ENCODE measurements around the gene ZNRF2. TPM values are rescaled to one million over a fixed set of nuclear protein-coding genes. Genes with fewer than 3 reads are reported as not detected.
"Not testable (repeated sequence)": the region's sequence is repeated elsewhere in the genome, so short reads cannot be mapped to it uniquely, and the experiment has no call there.

ZNRF2 gene
- total RNA-seq, 1 donor from 2014 or later = 9.3 TPM

DNA sequence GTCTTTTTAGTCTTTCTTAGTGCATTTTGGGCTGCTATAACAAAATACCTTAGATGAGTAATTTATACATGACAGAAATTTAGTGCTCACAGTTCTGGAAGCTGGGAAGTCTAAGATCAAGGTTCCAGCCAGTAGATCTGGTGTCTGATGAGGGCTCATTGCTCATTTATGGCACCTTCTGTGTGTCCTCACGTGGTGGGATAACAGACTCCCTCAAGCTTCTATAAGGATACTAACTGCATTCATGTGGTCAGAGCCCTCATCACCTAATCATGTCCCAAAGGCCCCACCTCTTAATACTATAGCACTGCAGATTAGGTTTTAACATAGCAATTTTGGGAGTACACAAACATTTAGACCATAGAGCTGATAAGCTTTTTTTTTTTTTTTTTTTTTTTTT lies 80.4 kb downstream of the ZNRF2 start:
- Mint-ChIP-seq H3K27ac (no peak overlapping the region), H3K9me3 (no peaks in the 10 kb centered on the region), H3K4me1 (ENCODE audit: low read depth) (peaks cover 7% of the 10 kb centered on the region), H3K4me3 (no peak overlapping the region), H3K27me3 (ENCODE audit: insufficient read depth) (peaks cover 1% of the 10 kb centered on the region), H3K36me3 (ENCODE audit: low read depth) (no peaks in the 10 kb centered on the region)
- intact Hi-C loops (cut with micrococcal nuclease) = no loop called here
- DNase-seq (ENCODE audit: low spot score) = no peak

DNA sequence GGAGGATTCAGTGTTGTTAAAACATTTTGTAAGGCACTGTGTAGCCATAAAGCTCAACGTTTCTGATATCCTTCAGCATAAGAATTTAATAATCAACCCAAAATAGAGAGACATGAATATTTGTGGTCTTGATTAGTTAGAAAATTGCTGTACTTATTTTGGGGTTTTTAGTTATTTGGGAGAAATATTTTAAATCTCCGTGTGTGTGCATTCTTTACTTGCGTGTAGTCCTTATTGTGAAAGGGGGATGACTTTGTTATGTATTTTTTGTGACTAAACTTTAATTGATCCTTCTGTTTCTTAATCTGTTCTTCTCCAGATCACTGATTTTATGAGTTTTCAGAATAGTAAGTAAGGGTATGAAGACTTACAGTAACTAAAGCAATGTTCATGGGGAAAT lies 81.2 kb downstream of the ZNRF2 start:
- no peaks in the 10 kb centered on the region for H3K36me3 Mint-ChIP-seq (ENCODE audit: low read depth)
- no peak for DNase-seq (ENCODE audit: low spot score)
- no peaks in the 10 kb centered on the region for H3K9me3 Mint-ChIP-seq
- no peak overlapping the region for H3K27ac Mint-ChIP-seq
- intact Hi-C loops (cut with micrococcal nuclease) = no loop called here
- no peak overlapping the region for H3K4me3 Mint-ChIP-seq
- peaks cover 1% of the 10 kb centered on the region for H3K27me3 Mint-ChIP-seq (ENCODE audit: insufficient read depth)
- peaks cover 7% of the 10 kb centered on the region for H3K4me1 Mint-ChIP-seq (ENCODE audit: low read depth)

DNA sequence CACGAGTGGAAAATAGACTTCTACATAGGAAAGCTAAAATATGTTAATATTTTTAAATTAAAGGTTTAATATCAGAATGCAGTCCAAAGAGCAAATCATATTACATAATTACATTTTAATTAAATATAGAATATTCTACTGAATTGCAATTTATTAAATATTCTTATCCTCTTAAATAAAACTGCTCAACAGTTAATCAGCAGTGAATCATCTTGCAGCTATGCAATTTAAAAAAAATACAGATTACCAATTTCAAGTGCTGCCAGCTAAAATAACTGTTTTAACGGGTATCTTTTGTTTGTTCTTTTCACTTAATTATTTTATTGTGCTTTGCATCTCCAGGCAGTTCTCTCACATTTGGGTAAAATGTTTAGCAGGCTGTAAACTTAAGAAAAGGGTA lies 82.2 kb downstream of the ZNRF2 start:
- peaks cover 7% of the 10 kb centered on the region for H3K4me1 Mint-ChIP-seq (ENCODE audit: low read depth)
- H3K27ac Mint-ChIP-seq = no peak overlapping the region
- no peaks in the 10 kb centered on the region for H3K27me3 Mint-ChIP-seq (ENCODE audit: insufficient read depth)
- no peaks in the 10 kb centered on the region for H3K36me3 Mint-ChIP-seq (ENCODE audit: low read depth)
- intact Hi-C loops (cut with micrococcal nuclease) = no loop called here
- no peak overlapping the region for H3K4me3 Mint-ChIP-seq
- H3K9me3 Mint-ChIP-seq = no peaks in the 10 kb centered on the region
- DNase-seq (ENCODE audit: low spot score) = no peak

DNA sequence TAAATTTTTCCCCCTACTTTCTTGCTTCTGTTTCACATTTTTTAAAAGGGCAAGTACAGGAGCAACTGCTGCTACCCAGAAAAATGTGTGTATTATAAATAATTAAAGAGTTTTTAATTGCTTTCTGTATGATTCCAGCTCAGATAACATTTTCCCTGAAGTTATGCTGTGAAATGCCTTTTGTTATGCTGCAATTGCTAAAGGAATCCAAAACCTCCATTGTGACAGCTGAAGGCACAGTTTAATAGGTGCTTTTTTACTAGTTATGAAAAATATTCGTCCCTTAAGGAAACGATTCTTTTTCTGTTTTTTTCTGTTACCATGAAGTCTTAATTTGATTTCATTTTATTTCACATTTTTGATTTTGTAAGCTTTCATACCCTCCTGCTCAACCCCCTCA lies 83.2 kb downstream of the ZNRF2 start:
- Mint-ChIP-seq H3K36me3 (ENCODE audit: low read depth) (no peaks in the 10 kb centered on the region), H3K9me3 (no peaks in the 10 kb centered on the region), H3K27ac (no peak overlapping the region), H3K27me3 (ENCODE audit: insufficient read depth) (no peaks in the 10 kb centered on the region), H3K4me1 (ENCODE audit: low read depth) (peaks cover 7% of the 10 kb centered on the region), H3K4me3 (no peak overlapping the region)
- intact Hi-C loops (cut with micrococcal nuclease) = no loop called here
- no peak for DNase-seq (ENCODE audit: low spot score)

DNA sequence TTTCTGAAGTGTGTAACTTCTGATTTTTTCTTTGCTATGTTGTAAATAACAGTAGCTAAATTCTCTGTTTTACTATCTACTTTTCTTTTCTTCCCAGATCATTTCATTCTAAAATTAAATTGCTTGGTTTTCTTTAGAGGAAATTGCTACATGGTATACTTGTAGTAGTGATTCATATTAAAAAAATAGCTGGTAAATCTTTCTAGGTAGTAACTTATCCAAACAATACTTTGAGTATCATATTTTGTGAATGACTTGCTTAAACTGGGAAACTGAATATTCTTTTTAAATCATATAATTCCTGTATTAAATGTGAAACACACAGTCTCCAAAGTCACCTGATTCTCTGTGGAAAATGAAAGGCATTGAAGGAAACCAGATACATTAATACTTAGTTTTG lies 85.5 kb downstream of the ZNRF2 start:
- intact Hi-C loops (cut with micrococcal nuclease) = no loop called here
- no peak overlapping the region for H3K4me3 Mint-ChIP-seq
- no peaks in the 10 kb centered on the region for H3K4me1 Mint-ChIP-seq (ENCODE audit: low read depth)
- no peaks in the 10 kb centered on the region for H3K27me3 Mint-ChIP-seq (ENCODE audit: insufficient read depth)
- H3K36me3 Mint-ChIP-seq (ENCODE audit: low read depth) = no peaks in the 10 kb centered on the region
- H3K9me3 Mint-ChIP-seq = no peaks in the 10 kb centered on the region
- H3K27ac Mint-ChIP-seq = no peak overlapping the region
- DNase-seq (ENCODE audit: low spot score) = no peak

GRCh38 chr7:30371321-30371720 lies 86.9 kb downstream of the ZNRF2 start:
- DNase-seq (ENCODE audit: low spot score) = no peak
- no peak overlapping the region for H3K27ac Mint-ChIP-seq
- no peaks in the 10 kb centered on the region for H3K27me3 Mint-ChIP-seq (ENCODE audit: insufficient read depth)
- no peaks in the 10 kb centered on the region for H3K9me3 Mint-ChIP-seq
- H3K36me3 Mint-ChIP-seq (ENCODE audit: low read depth) = no peaks in the 10 kb centered on the region
- no peaks in the 10 kb centered on the region for H3K4me1 Mint-ChIP-seq (ENCODE audit: low read depth)
- H3K4me3 Mint-ChIP-seq = no peak overlapping the region
- intact Hi-C loops (cut with micrococcal nuclease) = no loop called here

GRCh38 chr7:30378275-30378674 lies 93.9 kb downstream of the ZNRF2 start:
- H3K27me3 Mint-ChIP-seq (ENCODE audit: insufficient read depth) = no peaks in the 10 kb centered on the region
- H3K36me3 Mint-ChIP-seq (ENCODE audit: low read depth) = no peaks in the 10 kb centered on the region
- peaks cover 8% of the 10 kb centered on the region for H3K9me3 Mint-ChIP-seq
- no peak overlapping the region for H3K4me3 Mint-ChIP-seq
- no peak for DNase-seq (ENCODE audit: low spot score)
- intact Hi-C loops (cut with micrococcal nuclease) = no loop called here
- no peak overlapping the region for H3K27ac Mint-ChIP-seq
- no peaks in the 10 kb centered on the region for H3K4me1 Mint-ChIP-seq (ENCODE audit: low read depth)

- H3K9me3 Mint-ChIP-seq = peaks cover 13% of the 10 kb centered on the region
- DNase-seq (ENCODE audit: low spot score) = no peak
- H3K4me3 Mint-ChIP-seq = no peak overlapping the region
- H3K27me3 Mint-ChIP-seq (ENCODE audit: insufficient read depth) = no peaks in the 10 kb centered on the region
- H3K27ac Mint-ChIP-seq = no peak overlapping the region
- H3K4me1 Mint-ChIP-seq (ENCODE audit: low read depth) = no peaks in the 10 kb centered on the region
- intact Hi-C loops (cut with micrococcal nuclease) = no loop called here
- no peaks in the 10 kb centered on the region for H3K36me3 Mint-ChIP-seq (ENCODE audit: low read depth)
These were observed 94.7 kb downstream of the ZNRF2 start for GRCh38 chr7:30379131-30379530.

GRCh38 chr7:30379741-30380140 lies 95.3 kb downstream of the ZNRF2 start:
- no peak for DNase-seq (ENCODE audit: low spot score)
- no peak overlapping the region for H3K27ac Mint-ChIP-seq
- no peaks in the 10 kb centered on the region for H3K4me1 Mint-ChIP-seq (ENCODE audit: low read depth)
- intact Hi-C loops (cut with micrococcal nuclease) = no loop called here
- H3K9me3 Mint-ChIP-seq = peaks cover 14% of the 10 kb centered on the region
- no peak overlapping the region for H3K4me3 Mint-ChIP-seq
- no peaks in the 10 kb centered on the region for H3K36me3 Mint-ChIP-seq (ENCODE audit: low read depth)
- H3K27me3 Mint-ChIP-seq (ENCODE audit: insufficient read depth) = no peaks in the 10 kb centered on the region

GRCh38 chr7:30380294-30380693 lies 95.9 kb downstream of the ZNRF2 start:
- no peak for DNase-seq (ENCODE audit: low spot score)
- peaks cover 14% of the 10 kb centered on the region for H3K9me3 Mint-ChIP-seq
- H3K4me1 Mint-ChIP-seq (ENCODE audit: low read depth) = no peaks in the 10 kb centered on the region
- intact Hi-C loops (cut with micrococcal nuclease) = no loop called here
- no peaks in the 10 kb centered on the region for H3K36me3 Mint-ChIP-seq (ENCODE audit: low read depth)
- no peaks in the 10 kb centered on the region for H3K27me3 Mint-ChIP-seq (ENCODE audit: insufficient read depth)
- no peak overlapping the region for H3K4me3 Mint-ChIP-seq
- H3K27ac Mint-ChIP-seq = no peak overlapping the region

GRCh38 chr7:30380824-30381223 lies 96.4 kb downstream of the ZNRF2 start:
- not testable (repeated sequence) for H3K4me1 Mint-ChIP-seq (ENCODE audit: low read depth)
- H3K9me3 Mint-ChIP-seq = peaks cover 14% of the 10 kb centered on the region

DNA sequence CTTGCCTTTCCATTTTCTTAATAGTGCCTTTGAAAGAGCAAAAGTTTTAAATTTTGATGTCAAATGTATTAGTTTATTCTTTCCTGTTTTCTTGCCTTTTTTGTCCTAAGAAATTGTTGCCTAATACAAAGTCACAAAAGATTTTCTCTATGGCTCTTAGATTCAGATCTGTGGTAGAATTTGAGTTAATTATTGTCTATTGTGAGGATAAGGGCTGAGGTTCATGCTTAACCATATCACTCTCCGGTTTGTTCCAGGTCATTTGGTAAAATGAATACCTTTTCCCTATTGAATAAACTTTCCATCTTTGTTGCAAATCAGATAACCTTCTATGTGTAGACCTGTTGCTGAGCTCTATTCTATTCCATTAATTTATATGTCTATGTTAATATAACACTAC lies 98.2 kb downstream of the ZNRF2 start:
- no peak overlapping the region for H3K4me3 Mint-ChIP-seq
- DNase-seq (ENCODE audit: low spot score) = no peak
- intact Hi-C loops (cut with micrococcal nuclease) = no loop called here

More at GRCh38 chr7:30380824-30381223, 96.4 kb downstream of the ZNRF2 start:
- DNase-seq (ENCODE audit: low spot score); H3K27me3 Mint-ChIP-seq (ENCODE audit: insufficient read depth); H3K4me3 Mint-ChIP-seq; H3K36me3 Mint-ChIP-seq (ENCODE audit: low read depth); H3K27ac Mint-ChIP-seq; intact Hi-C loops (cut with micrococcal nuclease): not testable (repeated sequence)

GRCh38 chr7:30389791-30390190 lies 105.4 kb downstream of the ZNRF2 start:
- no peaks in the 10 kb centered on the region for H3K36me3 Mint-ChIP-seq (ENCODE audit: low read depth)
- no peaks in the 10 kb centered on the region for H3K9me3 Mint-ChIP-seq
- H3K27ac Mint-ChIP-seq = no peak overlapping the region
- no peaks in the 10 kb centered on the region for H3K4me1 Mint-ChIP-seq (ENCODE audit: low read depth)
- no peak overlapping the region for H3K4me3 Mint-ChIP-seq
- intact Hi-C loops (cut with micrococcal nuclease) = no loop called here
- H3K27me3 Mint-ChIP-seq (ENCODE audit: insufficient read depth) = peaks cover 3% of the 10 kb centered on the region
- DNase-seq (ENCODE audit: low spot score) = no peak

More for the DNA sequence above, 98.2 kb downstream of the ZNRF2 start:
- Mint-ChIP-seq H3K27me3 (ENCODE audit: insufficient read depth) (no peaks in the 10 kb centered on the region), H3K4me1 (ENCODE audit: low read depth) (no peaks in the 10 kb centered on the region), H3K9me3 (peaks cover 14% of the 10 kb centered on the region), H3K27ac (no peak overlapping the region), H3K36me3 (ENCODE audit: low read depth) (no peaks in the 10 kb centered on the region)

Data from activated T-helper 1 cell treated with anti-CD3 and anti-CD28 coated beads, Interleukin-12 subunit alpha, Interleukin-12 subunit beta, Interleukin-2, Interleukin-4 antibody, amounts not matched to agents 30 ng/mL and 10 ng/mL and 1 ng/mL, durations not matched to agents 14 hours and 24 hours and 36 hours (primary cell).